ENCODE results near the gene KMT2D. TPM values are rescaled to one million over a fixed set of nuclear protein-coding genes. Genes with fewer than 3 reads are reported as not detected.

KMT2D gene
- total and polyA plus RNA-seq, 2 of the 8 experiments (the other 6 are each of a cell fraction or from before 2014, with no cell fraction given), result 9.1 to 86.3 TPM

DNA sequence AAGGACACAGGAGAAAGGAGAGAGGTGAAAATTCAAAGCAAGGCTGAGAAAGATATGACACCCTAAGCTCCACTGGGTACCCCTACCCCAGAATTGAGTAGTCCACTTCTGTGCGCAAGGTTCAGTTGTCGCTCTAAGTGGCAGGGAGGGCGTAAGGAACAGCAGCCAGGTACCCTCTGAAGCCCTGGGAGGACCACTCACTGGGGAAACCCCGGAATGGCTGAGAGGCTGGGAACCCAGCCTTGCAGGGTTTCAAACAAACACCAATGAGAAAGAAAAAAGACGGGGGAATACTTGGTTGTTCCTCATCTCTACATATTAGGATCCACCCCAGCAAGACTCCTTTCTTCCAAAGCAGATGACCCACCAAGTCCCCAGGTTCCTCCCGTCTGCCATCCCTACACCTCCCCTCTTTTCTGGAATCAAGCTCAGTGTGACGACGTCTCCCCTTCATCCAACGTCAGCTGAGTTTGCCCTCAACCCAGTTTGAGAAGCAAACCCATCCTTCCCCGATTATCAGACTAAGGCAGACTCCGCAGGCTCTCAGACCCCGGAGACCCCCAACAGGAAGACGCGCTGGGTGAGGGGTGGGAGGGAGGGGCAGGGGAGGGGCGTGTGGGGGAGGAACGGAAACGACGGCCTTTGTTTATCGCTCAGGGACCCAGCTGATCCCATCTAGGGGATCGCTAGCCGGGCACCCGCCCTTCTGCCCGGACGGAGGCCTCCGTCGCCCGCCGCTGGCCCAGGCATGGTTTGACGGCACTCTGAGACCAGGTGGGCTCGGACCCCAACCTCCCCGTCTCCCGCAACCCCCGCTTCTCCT is 49.3 kb upstream of the KMT2D start (continued):
- TF ChIP-seq SIRT6 (IDR thresholded peaks at IDR 0.05; ENCODE audit: low read length), result no peak
- TF ChIP-seq, protein P1, sequence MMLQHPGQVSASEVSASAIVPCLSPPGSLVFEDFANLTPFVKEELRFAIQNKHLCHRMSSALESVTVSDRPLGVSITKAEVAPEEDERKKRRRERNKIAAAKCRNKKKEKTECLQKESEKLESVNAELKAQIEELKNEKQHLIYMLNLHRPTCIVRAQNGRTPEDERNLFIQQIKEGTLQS (IDR thresholded peaks at IDR 0.05; ENCODE audit: insufficient read depth, low read depth, low read length), result no peak

Data from H1 (cell line).